Cerebellar cortex (tissue), 1 donor: ENCODE measurements around the gene RPL10.
A peak's percentile ranks its signal among the peaks of the same experiment; 100 is the strongest.

ENCODE experiments used
- DNase-seq: peaks from one replicate; pipeline ENCODE4 v3.0.0-alpha.2; 2015; ENCODE audit warnings: low spot score

Gene RPL10

DNA sequence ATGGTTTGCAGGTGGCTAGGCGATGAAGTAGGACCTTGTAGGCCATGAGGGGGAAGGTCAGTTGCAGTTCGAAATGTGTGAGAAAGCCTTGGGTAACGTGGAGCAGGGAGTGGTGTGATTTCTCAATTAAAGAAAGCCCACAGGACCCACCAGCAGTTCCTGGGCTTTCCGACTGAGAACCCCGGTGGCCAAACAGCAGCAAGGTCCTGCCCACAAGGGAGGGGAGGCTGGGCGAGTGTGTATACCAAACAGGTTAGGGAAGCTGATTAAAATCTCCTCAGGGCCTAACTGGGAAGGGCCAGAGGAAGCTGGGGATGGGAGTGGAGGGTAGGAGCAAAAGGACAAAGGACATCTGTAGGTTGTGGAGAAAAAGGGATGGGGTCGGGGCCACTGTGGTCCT lies 32.7 kb downstream of the RPL10 start:
- DNase-seq: no peak

DNA sequence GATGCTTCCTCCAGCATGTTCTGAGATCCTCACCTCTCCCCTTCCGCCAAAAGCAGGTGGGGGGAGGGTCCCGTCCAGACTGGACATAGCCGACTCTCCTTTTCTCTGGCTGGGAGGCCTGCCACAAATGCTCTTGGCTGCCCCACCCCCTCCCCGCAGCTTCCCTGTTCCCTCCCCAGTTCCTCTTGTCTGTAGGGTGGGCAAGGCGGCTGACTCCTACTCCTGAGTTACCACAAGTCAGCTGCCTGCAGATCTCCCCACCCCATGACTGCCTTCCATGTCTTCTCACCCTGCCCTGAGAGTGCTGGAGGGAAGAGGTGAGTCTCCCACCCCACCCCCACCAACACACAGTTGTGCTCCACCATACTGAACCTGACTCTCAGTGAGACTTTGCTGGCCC lies 33.2 kb downstream of the RPL10 start:
- DNase-seq: no peak

DNA sequence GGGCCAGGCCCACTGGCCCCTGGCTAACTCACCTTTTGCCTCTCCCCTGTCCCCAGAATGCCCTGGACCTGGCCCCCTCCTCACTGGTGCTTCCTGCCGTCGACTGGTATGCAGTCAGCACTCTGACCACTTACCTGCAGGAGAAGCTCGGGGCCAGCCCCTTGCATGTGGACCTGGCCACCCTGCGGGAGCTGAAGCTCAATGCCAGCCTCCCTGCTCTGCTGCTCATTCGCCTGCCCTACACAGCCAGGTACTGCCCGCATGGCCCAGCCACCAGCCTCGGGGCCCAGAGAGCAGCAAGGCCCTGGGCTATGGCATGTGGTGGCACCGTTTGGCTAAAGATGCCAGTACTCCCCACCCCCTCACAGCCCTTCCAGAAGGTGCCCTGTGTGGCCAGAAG lies 34.0 kb downstream of the RPL10 start:
- DNase-seq: no peak

DNA sequence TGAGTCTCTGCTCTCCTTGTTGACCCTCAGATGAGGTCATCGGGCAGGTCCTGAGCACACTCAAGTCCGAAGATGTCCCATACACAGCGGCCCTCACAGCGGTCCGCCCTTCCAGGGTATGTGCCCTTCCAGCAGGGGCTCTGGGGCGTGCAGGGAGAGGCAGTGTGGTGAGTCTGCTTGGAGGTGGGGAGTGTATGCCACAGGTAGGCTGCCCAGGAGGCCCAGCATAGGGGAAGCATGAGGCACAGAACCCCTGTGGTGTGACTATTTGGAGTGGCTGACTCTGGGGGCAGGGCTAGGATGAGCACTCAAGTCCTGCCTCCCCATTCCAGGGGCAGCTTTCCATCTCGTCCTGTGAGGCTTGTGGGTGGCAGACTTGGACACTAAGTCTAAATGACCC lies 35.4 kb downstream of the RPL10 start:
- DNase-seq: no peak

DNA sequence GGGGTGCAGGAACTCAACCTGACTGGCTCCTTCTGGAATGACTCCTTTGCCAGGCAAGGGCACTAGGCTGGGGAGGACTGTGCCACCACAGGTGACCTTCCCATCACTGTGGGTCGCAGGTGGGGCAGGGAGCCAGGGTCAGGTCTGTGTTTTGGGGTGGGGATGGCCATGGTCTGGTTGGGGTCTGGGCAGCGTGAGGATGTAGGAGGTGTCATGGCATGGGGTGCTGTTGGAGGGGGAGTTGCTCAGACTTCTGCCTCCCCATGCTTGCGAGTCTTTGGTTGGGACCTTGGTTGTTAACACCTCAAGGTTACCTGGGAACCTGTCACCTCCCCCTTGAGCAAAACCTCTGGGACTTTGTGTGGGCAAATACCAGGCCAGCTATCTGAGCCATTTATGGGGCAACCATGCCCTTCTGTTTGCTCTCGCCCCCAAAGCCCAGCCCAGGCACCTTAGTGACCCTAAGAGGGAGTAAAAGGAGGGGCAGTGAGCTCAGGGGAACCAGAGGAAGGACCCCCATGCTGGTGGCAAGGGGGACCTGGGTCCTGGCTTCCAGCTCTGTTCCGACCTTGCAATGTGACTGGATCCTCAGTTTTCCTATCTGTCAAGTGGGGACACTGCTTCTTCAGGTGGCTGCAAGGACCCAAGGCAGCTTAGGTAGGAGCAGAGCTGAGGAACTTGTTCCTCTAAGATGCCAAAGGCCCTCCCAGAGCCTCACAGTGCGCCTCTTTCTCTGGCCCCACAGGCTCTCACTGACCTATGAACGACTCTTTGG lies 36.4 kb downstream of the RPL10 start:
- DNase-seq: no peak

DNA sequence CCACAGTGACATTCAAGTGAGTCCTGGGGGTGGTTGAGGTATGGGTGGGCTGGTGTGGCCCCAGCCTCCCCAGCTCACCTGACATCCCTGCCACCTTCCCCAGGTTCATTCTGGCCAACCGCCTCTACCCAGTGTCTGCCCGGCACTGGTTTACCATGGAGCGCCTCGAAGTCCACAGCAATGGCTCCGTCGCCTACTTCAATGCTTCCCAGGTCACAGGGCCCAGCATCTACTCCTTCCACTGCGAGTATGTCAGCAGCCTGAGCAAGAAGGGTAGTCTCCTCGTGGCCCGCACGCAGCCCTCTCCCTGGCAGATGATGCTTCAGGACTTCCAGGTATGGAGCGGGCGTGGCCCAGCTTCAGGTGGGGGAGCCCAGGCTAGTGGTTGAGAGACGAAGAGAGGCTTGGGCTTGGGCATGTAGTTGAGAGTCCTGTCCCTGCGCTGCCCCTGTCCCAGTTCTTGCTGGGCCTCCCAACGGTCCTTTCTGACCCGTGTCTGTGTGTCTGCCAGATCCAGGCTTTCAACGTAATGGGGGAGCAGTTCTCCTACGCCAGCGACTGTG lies 37.1 kb downstream of the RPL10 start:
- no peak for DNase-seq

DNA sequence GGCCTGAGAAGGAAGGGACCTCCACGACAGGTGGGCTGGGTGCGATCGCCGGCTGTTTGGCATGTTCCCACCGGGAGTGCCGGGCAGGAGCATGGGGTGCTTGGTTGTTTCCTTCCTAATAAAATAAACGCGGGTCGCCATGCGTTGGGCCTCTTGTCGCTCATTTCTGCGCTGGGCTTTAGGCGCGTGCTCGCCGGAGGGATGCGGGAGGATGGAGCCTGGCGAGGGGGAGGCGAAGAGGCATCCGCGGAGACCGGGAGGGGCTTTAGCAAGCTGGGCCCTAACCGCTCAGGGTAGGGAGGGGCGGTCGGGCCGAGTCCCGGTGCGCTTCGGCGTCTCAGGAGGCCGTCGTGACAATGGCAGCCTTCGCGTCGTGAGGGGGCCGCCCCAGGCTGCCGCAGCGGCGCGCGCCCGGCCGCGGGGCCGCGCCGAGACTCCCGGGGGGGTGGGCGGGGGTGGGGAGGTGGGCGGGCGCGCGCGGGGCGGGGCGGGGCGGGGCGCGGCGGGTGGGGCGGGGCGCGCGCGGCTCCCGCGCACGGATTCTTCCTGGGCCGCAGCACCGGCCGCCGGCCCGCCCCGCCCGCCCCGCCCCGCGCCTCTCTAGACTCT lies 38.3 kb downstream of the RPL10 start:
- peak; percentile 33 for DNase-seq

DNA sequence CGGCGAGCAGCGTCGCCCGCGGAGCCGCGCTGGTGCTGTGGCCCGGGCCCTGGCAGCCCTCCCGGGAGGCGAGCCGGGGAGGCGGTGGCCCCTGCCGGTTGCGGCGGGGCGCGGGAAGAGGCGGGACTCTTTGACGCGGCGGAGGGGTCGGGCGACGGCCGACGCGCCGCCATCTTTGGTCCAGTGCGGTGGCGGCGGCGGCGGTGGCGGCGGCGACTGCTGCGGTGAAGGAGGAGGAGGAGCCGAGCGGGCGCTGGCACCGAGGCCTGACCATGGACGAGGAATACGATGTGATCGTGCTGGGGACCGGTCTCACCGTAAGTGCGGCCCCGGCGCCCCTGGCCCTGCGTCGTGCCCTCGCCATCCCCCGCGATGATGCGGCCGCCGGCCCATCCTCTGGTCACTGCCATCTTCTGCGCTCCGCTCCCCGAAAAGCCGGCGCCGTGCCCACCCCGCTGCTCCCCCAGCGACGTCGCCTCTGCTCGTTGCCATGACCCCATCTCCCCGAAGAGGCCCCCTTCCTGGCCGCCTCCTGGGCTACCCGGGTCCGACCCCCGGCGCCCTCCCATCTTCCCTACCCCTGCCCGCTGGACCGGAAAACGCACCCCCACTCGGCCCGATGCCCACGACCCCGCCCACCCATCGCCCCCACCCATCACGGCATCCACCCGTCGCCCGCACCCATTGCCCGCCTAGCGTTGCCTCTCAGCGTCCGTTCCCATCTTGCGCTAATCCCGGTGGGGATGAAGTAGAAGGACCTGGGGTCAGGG lies 39.0 kb downstream of the RPL10 start, which contains the start of gene GDI1:
Gene GDI1 (plus strand): TSS at position 172 of the 770 bp plus-strand sequence. CDS start 101 bp downstream, at position 273.
- no peak for DNase-seq

DNA sequence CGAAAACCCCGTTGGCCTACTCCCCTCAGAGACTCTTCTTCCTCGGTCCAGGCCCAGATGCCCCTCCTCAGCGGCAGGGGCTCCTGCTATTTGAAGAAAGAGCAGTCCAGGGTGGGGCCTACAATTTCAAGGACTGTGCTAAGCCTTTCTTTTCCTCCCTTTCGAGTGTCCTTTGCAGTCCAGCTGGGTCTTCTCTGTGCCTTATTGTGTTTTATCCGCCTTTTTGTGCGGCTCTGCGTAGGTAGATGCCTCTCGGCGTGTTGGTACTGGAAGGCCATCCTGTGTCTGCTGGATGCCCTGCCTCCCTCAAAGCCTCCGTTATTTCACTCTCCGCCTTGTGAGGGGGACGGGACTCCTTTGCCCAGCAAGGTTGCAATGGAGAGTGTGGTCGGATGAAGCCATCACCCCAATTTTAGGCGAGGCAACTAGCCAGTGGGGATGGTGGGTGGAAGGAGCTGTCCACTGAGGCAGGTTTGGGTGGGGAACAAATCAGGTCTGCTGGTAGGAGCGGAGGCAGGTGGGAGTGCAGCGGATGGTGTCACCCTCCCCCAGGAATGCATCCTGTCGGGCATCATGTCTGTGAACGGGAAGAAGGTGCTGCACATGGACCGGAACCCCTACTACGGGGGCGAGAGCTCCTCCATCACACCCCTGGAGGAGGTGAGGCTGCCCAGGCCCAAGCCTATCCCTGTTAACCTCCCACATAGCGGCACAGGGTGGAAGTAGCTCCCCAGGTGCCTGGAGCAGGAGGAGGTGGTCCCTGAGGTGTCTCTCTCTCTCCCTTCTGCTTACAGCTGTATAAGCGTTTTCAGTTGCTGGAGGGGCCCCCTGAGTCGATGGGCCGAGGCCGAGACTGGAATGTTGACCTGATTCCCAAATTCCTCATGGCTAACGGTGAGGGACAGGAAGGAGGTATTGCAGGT lies 40.1 kb downstream of the RPL10 start:
- no peak for DNase-seq

DNA sequence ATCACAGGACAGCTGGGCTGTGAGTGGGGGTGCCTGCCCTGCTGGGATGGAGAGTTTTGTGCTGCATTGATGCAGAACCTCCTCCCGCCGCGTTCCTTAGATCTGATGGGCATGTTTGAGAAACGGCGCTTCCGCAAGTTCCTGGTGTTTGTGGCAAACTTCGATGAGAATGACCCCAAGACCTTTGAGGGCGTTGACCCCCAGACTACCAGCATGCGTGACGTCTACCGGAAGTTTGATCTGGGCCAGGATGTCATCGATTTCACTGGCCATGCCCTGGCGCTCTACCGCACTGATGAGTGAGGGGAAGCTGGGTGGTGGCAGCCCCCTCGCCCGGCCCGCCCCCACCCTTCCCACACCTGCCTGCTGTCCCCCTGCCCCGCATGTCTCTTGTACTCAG lies 41.7 kb downstream of the RPL10 start:
- DNase-seq: no peak

DNA sequence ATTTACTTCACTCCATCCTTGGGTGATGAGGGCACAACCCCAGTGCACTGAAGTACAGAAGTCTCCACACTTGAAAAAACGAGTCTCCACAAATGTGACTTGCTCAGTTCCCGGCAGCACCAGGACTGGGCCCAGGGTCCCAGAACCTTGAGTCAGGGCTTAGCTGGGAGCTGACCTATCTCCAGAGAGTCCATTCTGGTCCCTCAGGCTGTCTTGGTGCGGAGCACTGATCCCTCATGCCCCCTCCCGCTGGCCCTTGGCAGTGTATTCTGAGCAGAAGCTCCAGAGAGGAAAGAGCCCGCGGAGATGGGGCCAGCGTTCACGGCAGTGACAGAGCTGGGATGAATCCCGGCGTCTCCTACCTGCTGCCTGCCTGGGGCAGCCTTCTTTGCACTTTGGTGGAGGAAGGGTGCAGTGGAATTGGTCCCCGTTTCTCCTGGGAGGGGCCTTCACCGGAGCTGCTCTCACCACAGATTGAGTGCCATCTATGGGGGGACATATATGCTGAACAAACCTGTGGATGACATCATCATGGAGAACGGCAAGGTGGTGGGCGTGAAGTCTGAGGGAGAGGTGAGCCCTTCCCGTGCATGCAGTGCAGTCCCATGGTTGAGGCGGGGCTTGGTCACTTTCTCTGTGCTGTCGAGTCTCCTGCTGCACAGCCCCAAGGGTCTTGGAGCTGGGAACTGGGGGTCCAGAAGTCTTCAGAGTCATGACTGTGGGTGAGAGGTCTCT lies 42.6 kb downstream of the RPL10 start:
- DNase-seq: no peak

DNA sequence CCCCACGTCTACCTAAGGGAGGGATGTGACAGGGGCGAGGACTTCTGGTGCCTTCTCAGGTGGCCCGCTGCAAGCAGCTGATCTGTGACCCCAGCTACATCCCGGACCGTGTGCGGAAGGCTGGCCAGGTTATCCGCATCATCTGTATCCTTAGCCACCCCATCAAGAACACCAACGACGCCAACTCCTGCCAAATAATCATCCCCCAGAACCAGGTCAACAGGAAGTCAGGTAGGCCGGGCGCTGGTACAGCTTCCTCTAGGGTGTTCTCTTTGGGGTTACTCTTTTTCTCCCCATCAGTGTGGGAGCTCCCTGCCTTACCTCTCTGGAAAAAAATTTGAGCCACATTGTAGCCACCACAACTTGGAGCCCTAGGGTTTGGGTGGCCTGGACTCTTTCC lies 43.4 kb downstream of the RPL10 start:
- no peak for DNase-seq

DNA sequence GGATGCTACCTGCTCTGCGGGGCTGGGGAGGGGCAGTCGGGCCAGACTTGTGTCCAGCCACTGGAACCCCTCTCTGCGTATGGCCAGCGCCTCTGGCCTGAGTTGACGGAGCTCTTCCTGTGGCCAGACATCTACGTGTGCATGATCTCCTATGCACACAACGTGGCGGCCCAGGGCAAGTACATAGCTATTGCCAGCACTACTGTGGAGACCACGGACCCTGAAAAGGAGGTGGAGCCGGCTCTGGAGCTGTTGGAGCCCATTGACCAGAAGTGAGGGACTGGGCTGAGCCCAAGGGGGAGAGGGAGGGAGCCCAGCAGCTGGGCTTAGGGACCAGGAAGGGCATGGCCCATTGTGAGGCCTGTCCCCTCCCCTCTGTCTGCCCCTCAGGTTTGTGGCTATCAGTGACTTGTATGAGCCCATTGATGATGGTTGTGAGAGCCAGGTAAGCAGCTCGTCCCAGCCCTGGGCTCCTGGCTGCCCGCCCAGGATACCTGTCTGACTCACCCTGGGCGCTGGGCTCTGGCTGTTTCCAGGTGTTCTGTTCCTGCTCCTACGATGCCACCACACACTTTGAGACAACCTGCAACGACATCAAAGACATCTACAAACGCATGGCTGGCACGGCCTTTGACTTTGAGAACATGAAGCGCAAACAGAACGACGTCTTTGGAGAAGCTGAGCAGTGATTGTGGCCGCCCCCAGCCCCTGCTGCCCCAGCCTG lies 44.0 kb downstream of the RPL10 start:
- no peak for DNase-seq

DNA sequence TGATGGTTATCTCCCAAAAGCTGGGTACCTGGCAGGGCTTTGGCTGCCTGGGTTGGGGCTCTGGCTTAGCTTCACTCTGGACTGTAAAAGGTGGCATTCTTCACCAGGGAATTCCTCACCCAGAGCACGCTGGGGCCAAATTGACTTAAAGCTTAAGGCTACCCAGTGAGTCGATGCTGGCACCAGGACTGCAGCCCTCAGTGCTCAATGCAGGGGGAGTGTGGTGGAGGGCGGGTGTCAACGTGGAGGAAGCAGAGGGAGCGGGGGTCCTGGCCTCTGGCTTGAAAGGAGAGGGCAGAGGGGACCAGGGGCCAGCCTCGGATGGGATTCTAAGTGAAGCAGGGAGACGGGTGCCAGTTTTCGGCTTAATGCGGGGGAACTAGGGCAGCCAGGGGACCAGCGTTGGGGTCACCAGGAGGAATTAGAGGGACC lies 45.3 kb downstream of the RPL10 start:
- DNase-seq: no peak

DNA sequence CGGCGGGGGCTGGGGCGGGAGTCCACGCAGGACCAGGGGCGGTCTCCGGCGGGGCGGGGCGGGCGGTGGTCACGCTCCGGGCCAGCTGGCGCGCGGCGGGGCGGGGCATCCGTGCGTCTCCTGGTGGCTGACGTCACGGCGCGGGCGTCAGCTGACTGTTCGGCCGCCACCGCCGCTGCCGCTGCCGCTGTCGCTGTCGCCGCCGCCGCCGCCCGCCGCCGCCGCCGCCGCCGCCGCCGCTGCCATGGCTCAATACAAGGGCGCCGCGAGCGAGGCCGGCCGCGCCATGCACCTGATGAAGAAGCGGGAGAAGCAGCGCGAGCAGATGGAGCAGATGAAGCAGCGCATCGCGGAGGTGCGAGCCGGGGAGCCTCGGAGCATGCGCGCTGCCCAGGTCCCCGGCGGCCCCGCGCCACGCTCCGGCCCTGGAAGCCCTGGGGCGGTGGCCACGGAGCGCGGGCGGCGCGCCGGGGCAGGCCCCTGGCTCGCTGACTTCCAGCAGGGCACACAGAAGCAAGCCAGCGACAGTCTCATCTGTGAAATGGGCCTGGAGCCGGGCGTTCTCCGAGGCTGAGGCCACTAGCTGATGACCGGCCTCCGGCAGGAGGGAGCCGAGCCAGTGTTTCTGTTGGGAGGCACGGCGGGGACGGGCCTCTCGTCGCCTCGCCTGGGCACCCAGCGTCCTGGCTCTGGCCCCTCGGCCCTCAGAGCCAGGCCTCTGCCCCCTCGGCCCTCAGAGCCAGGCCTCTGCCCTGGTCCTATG lies 46.0 kb downstream of the RPL10 start, which contains the start of gene FAM50A:
Gene FAM50A (plus strand): TSS at position 150 of the 763 bp plus-strand sequence. CDS start 95 bp downstream, at position 245.
- DNase-seq: peak; percentile 52

DNA sequence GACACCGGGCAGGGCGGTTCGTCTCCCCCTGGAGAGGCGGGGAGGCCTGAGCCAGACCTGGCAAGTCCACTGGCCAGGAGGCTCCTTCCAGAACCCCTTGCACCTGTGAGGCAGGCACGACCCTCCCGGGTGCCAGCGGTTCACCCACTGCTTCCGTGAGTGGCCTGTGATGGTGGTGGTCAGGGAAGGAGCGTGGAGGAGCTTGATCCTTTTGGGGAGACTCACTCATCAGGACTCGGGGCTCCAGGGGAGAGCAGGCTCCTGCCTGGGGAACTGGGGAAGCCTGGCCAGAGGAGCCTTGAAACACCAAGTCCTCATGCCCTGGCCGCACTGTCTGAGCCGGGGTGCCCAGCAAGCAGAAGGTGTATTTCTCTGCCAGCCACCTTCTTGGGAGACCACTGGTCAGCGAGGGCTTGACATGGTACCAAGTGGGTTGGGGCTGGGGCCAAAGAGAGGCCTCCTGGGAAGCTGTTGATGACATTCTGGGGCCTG lies 46.6 kb downstream of the RPL10 start:
- DNase-seq: no peak

DNA sequence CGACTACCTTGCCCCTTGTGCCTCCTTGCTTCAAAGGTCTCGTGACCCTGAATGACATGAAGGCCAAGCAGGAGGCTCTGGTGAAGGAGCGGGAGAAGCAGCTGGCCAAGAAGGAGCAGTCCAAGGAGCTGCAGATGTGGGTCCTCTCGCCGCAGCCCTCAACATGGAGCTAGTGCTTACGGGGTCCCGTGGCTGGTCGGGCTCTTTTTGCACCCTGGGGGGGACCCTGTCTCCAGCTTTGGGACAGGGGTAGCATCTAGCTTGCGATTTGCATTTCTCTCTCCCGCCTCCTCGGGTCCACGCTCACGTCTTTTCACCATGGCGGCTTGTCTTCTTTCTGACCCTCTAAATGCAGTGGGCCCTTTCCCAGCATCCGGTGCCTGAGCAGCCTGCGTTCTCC lies 47.6 kb downstream of the RPL10 start:
- DNase-seq: no peak

DNA sequence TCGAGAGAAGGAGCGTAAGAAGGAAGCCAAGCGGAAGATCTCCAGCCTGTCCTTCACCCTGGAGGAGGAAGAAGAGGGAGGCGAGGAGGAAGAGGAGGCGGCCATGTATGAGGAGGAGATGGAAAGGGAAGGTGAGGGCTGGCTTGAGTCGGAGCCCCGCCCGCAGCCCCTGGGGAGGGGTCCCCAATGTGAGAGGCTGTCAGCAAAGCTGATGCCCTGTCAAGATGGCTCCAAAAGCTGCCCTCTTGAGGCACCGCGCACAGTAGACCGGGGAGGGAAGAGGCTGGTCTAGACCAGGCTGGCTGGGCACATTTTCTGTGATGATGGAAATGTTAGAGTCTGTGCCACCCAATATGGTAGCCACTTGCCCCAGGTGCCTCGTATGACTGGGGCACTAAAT lies 48.3 kb downstream of the RPL10 start:
- no peak for DNase-seq

DNA sequence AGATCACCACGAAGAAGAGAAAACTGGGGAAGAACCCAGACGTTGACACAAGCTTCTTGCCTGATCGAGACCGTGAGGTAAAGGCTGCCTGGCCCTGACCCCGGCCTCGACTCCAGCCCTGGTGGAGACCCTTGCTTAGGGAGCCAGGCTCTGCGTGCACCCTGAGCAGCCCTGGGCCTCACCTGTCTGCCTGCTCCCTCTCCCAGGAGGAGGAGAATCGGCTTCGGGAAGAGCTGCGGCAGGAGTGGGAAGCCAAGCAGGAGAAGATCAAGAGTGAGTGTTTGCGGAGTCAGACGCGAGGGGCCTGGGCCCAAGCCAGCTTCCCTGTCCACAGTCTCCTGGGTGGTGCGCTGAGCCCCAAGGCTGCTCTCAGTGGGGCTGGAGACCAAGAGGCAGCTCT lies 50.3 kb downstream of the RPL10 start:
- DNase-seq: no peak
